GOT3 (cell line): ENCODE measurements around the gene FAM25C.
"Not testable (repeated sequence)": the region's sequence is repeated elsewhere in the genome, so short reads cannot be mapped to it uniquely, and the experiment has no call there.

Experiments used
- DNase-seq: peaks from one replicate; lab custom pipeline; 2025; ENCODE audit warnings: mixed read lengths; lab: John Stamatoyannopoulos, UW

Gene FAM25C

DNA sequence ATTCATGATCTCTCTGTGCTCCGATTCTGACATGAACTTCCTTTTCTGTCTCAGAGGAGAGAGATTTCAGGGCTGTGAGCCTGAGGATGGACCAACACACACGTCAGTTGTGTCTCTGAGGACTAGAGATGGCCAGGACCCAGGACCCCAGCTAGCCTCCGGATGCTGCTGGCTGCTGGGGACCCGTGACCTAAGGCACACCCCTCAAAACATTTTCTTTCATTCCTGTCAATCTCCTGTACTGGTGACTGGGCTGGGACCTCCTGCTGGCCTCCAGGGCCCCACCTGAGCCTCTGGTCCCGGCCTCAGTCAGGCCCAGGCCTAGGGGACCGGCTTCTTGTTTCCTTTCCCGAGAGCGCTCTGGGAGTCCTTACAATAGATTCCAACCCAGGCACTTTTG, 42.4 kb downstream of the FAM25C start:
- DNase-seq = not testable (repeated sequence)

DNA sequence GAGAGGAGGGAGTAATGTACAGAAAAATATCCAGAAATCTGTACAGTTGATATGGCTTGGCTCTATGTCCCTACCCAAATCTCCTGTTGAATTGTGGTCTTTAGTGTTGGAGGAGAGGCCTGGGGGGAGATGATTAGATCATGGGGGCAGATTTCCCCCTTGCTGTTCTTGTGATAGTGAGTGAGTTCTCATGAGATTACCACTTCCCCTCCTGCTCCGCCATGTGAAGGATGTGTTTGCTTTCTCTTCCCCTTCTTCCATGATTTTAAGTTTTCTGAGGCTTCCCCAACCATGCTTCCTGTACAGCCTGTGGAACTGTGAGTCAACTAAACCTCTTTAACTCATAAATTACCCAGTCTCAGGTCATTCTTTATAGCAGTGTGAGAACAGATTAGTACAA, 52.2 kb downstream of the FAM25C start:
- DNase-seq = not testable (repeated sequence)
